SW480 (cell line): ENCODE results near the gene FBXW2.
A peak's percentile ranks its signal among the peaks of the same experiment; 100 is the strongest.

Experiments
- DNase-seq: peaks from one replicate; pipeline ENCODE4 v3.0.0-alpha.2; 2016; ENCODE audit warnings: low spot score

Gene FBXW2

GRCh38 chr9:120714088-120714845 lies 78.9 kb downstream of the FBXW2 start, which contains the start of gene MEGF9:
MEGF9 (minus strand) TSS chr9:120714470; CDS start chr9:120714358, 112 bp downstream.
- DNase-seq: peak; percentile 97

GRCh38 chr9:120713257-120714087 lies 79.7 kb downstream of the FBXW2 start:
- no peak for DNase-seq

- no peak for DNase-seq
Measured at GRCh38 chr9:120712539-120713031, 80.6 kb downstream of the FBXW2 start.

- DNase-seq: no peak
Measured at GRCh38 chr9:120711841-120712538, 81.2 kb downstream of the FBXW2 start.

- DNase-seq: no peak
Measured at GRCh38 chr9:120711354-120711753, 81.9 kb downstream of the FBXW2 start.

DNA sequence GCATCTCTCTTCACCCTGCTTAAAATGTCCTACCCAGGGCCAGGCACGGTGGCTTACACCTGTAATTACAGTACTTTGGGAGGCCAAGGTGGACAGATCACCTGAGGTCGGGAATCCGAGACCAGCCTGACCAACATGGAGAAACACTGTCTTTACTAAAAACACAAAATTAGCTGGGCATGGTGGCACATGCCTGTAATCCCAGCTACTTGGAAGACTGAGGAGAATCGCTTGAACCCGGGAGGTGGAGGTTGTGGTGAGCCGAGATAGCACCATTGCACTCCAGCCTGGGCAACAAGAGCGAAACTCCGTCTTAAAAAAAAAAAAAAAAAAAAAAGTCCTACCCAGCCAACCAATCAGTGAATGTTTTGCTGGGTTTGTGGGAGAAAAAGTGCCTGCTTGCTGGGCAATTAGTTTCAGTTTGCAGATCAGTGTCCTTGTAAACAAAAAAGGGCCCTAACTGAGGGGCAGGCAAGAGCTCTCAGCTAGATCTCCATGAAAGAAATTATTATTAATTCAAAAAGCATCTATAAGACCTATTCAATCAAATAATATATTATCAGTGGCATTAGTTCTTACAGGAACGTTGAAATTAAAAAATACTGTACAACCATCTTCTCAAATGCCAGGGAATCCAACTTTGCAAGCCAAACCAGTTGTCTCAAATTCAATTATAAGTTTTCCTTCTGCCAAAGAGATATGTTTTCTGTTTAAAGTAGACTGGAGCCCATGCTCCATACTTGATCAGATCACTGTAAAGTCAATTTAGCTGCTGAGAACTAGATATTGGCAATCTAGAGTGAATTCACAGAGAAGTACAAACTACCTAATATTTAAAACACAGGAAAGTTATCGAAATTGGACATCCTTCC lies 82.9 kb downstream of the FBXW2 start:
- peak; percentile 35 for DNase-seq

GRCh38 chr9:120708526-120709224 lies 84.5 kb downstream of the FBXW2 start:
- DNase-seq: peak; percentile 35

DNA sequence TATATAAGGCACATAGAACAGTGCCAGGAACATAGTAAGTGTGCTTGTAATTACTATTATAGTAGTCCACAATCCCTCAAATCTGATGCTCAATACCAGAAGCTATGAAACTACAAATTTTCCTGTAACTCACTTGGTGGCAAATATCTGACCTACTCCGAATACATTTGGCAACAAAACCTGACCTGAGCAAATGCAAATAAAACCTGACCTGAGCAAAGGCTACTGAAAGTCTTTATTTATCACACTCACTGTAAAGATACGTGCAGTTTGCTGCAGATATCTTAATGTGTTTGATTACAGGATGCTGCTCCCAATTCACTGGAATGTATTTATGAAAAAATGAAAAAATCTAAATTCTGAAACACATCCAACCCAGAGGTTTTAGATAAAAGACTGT lies 86.0 kb downstream of the FBXW2 start:
- no peak for DNase-seq
